Trophoblast cell (in vitro differentiated cells and primary cell): Measurements from ENCODE around the gene CMTM6.
A peak's percentile ranks its signal among the peaks of the same experiment; 100 is the strongest.

ENCODE experiments used
- DNase-seq, 2 donors: peaks; one replicate each; pipeline ENCODE4 v3.0.0-alpha.2; 2016
- H2AFZ ChIP-seq: 2 replicates; pipeline ENCODE4 v1.6.1; 2013; ENCODE audit warnings: low read length, moderate library complexity, mild to moderate bottlenecking; ENCODE audit not compliant: insufficient read depth, poor library complexity
- H2AK5ac ChIP-seq: 2 replicates; pipeline ENCODE4 v1.6.1; 2013; ENCODE audit warnings: mild to moderate bottlenecking, low read length
- H2BK120ac ChIP-seq: 2 replicates; pipeline ENCODE4 v1.6.1; 2013; ENCODE audit warnings: low read length, mild to moderate bottlenecking, moderate library complexity; ENCODE audit not compliant: insufficient read depth, poor library complexity
- H2BK12ac ChIP-seq: 2 replicates; pipeline ENCODE4 v1.6.1; 2013; ENCODE audit warnings: mild to moderate bottlenecking, low read length, moderate library complexity
- H2BK5ac ChIP-seq: 2 replicates; pipeline ENCODE4 v1.6.1; 2013; ENCODE audit warnings: low read length, low read depth, moderate library complexity, mild to moderate bottlenecking; ENCODE audit not compliant: poor library complexity
- H3K14ac ChIP-seq: 2 replicates; pipeline ENCODE4 v1.6.1; 2013; ENCODE audit warnings: mild to moderate bottlenecking, low read length
- H3K18ac ChIP-seq: 2 replicates; pipeline ENCODE4 v1.6.1; 2013; ENCODE audit warnings: mild to moderate bottlenecking, low read length
- H3K23ac ChIP-seq: 2 replicates; pipeline ENCODE4 v1.6.1; 2013; ENCODE audit warnings: low read length
- H3K27ac ChIP-seq: 2 replicates; pipeline ENCODE4 v1.5.1; 2013; ENCODE audit warnings: low read depth, mild to moderate bottlenecking, inconsistent platforms, low read length, moderate library complexity
- H3K27me3 ChIP-seq: 2 replicates; pipeline ENCODE4 v1.6.1; 2013; ENCODE audit warnings: inconsistent platforms, mild to moderate bottlenecking, low read length, moderate library complexity; ENCODE audit not compliant: insufficient read depth
- H3K36me3 ChIP-seq, 2 experiments: 1 replicate in 1 of 2; 2 replicates in 1 of 2; pipeline ENCODE4 v1.6.1; 2013; ENCODE audit warnings: low read length in 2 of 2, mild to moderate bottlenecking in 2 of 2, moderate library complexity in 1 of 2; ENCODE audit not compliant: insufficient read depth in 2 of 2, control insufficient read depth in 1 of 2
- H3K4ac ChIP-seq: 2 replicates; pipeline ENCODE4 v1.6.1; 2013; ENCODE audit warnings: low read depth, mild to moderate bottlenecking, low read length, moderate library complexity
- H3K4me1 ChIP-seq, 2 experiments: 1 replicate in 1 of 2; 2 replicates in 1 of 2; pipeline ENCODE4 v1.6.1; 2013; ENCODE audit warnings: low read length in 2 of 2, mild to moderate bottlenecking in 2 of 2, moderate library complexity in 1 of 2; ENCODE audit not compliant: insufficient read depth in 2 of 2, control insufficient read depth in 1 of 2
- H3K4me2 ChIP-seq: 2 replicates; pipeline ENCODE4 v1.6.1; 2013; ENCODE audit warnings: inconsistent platforms, mild to moderate bottlenecking, low read length, moderate library complexity
- H3K4me3 ChIP-seq: 2 replicates; pipeline ENCODE4 v1.5.1; 2013; ENCODE audit warnings: mild to moderate bottlenecking, low read depth, low read length, inconsistent platforms
- H3K79me1 ChIP-seq: one replicate; pipeline ENCODE4 v1.6.1; 2013; ENCODE audit warnings: low read length
- H3K79me2 ChIP-seq: 2 replicates; pipeline ENCODE4 v1.6.1; 2013; ENCODE audit warnings: low read length, mild to moderate bottlenecking; ENCODE audit not compliant: control insufficient read depth, insufficient read depth, poor library complexity
- H3K9ac ChIP-seq: 2 replicates; pipeline ENCODE4 v1.6.1; 2013; ENCODE audit warnings: mild to moderate bottlenecking, low read length
- H3K9me3 ChIP-seq: 2 replicates; pipeline ENCODE4 v1.6.1; 2013; ENCODE audit warnings: low read depth, mild to moderate bottlenecking, control low read depth, inconsistent platforms, low read length; ENCODE audit not compliant: insufficient read depth
- H4K12ac ChIP-seq: 2 replicates; pipeline ENCODE4 v1.6.1; 2013; ENCODE audit warnings: low read depth, mild to moderate bottlenecking, low read length, moderate library complexity
- H4K8ac ChIP-seq: 2 replicates; pipeline ENCODE4 v1.6.1; 2013; ENCODE audit warnings: low read depth, mild to moderate bottlenecking, low read length, moderate library complexity
- H4K91ac ChIP-seq: one replicate; pipeline ENCODE4 v1.6.1; 2013; ENCODE audit warnings: low read depth, mild to moderate bottlenecking, low read length, moderate library complexity
- WGBS: extraction: QIAGEN DNeasy Blood & Tissue Kit; methylation state at CpG from one replicate; pipeline ENCODE4 v1.1.7; 2013; ENCODE audit warnings: missing lambda C conversion rate; ENCODE audit not compliant: insufficient read length, insufficient coverage; ENCODE audit errors: extremely low coverage; 5-methylcytosine and 5-hydroxymethylcytosine counted together

Gene CMTM6

DNA sequence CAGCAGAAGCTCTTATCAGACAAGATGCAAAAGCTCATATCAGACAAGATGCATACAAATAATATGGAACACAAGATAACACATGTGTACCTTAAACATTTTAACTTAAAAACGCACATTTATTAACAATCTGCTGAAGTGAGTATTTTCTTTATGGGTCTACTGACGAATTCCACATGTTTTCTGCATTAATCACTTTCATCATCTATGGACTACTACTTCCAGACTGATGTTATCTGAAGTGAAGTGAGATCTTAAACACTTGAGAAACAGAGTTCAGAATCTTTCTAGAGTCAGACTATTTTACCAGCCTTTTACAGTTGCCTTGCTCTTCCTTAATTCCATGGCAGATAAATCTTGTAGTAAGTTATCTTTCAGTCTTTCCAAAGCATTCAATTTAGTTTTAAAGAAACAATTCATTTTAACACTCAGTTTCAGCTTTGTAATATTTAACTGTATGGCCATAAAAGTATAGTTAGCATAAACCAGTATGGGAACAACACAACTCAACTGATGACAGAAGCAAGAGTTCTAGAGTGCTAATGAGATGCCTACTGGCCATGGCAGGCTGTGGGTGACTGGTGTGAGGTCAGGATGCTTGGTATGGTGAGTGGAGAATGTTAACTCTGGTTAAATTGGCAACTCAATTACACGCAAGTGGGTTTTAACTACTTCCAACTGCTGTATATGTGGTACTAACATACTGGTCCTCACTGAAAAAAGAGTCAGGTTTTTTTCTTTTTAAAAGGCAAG lies 9.8 kb downstream of the CMTM6 start:
- no peak overlapping the region for H2AFZ ChIP-seq
- H4K8ac ChIP-seq, result no peak overlapping the region
- H2BK120ac ChIP-seq, result no peak overlapping the region
- no peak overlapping the region for H4K91ac ChIP-seq
- no peak overlapping the region for H3K14ac ChIP-seq
- no peak overlapping the region for H2BK5ac ChIP-seq
- H3K4me3 ChIP-seq, result no peak overlapping the region
- no peaks in the 10 kb centered on the region for H3K36me3 ChIP-seq
- H2BK12ac ChIP-seq, result no peak overlapping the region
- DNase-seq, result peak in 1 of 2 donors; percentile 67
- no peak overlapping the region for H3K9ac ChIP-seq
- H3K18ac ChIP-seq, result no peak overlapping the region
- no peak overlapping the region for H4K12ac ChIP-seq
- no peak overlapping the region for H3K4me2 ChIP-seq
- no peaks in the 10 kb centered on the region for H3K9me3 ChIP-seq
- no peaks in the 10 kb centered on the region for H3K27me3 ChIP-seq
- WGBS, result no CpG with 5 or more reads among the region's 3 CpGs
- H2AK5ac ChIP-seq, result no peak overlapping the region
- no peak overlapping the region for H3K27ac ChIP-seq
- no peak overlapping the region for H3K23ac ChIP-seq
- H3K79me1 ChIP-seq, result no peaks in the 10 kb centered on the region
- no peaks in the 10 kb centered on the region for H3K79me2 ChIP-seq
- H3K4me1 ChIP-seq, result peaks cover 8 to 13% of the 10 kb centered on the region in 2 experiments
- H3K4ac ChIP-seq, result no peak overlapping the region

DNA sequence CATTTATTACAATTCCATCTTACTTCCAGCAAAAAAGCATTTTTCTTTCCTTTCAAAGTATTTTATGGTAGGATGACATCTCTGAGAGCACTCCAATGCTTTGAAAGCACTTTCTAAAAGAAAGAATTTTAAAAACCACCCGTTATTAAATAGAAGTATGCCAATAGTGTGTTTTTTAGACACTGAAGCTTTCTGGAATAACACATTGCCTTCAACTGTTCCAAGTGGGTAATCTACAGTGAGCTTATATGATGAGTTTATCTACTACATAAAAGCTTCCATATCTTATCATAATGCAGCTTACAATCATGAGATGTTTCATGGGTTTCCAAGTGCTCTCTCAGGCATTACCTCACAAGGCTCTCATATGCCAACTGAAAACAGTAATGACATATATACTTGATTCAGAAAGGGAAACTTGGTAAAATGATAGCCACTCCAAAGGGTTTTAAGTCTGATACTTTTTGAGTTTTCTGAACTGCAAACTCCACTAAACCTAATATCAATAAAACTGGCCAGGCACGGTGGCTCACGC lies 14.1 kb downstream of the CMTM6 start:
- Histone ChIP-seq H3K4me1 (peaks cover 2 to 6% of the 10 kb centered on the region in 2 experiments), H4K8ac (no peak overlapping the region), H2AFZ (no peak overlapping the region), H2BK120ac (no peak overlapping the region), H4K91ac (no peak overlapping the region), H3K27me3 (no peaks in the 10 kb centered on the region), H3K79me2 (no peaks in the 10 kb centered on the region), H3K14ac (no peak overlapping the region), H2AK5ac (no peak overlapping the region), H3K36me3 (peaks cover 3% of the 10 kb centered on the region in 2 experiments), H2BK5ac (no peak overlapping the region), H3K9ac (no peak overlapping the region), H2BK12ac (no peak overlapping the region), H3K9me3 (no peaks in the 10 kb centered on the region), H3K79me1 (no peaks in the 10 kb centered on the region), H3K27ac (no peak overlapping the region), H3K18ac (no peak overlapping the region), H4K12ac (no peak overlapping the region), H3K23ac (no peak overlapping the region), H3K4me3 (no peak overlapping the region), H3K4me2 (no peak overlapping the region), H3K4ac (no peak overlapping the region)
- no CpG with 5 or more reads among the region's 3 CpGs for WGBS
- no peak for DNase-seq

DNA sequence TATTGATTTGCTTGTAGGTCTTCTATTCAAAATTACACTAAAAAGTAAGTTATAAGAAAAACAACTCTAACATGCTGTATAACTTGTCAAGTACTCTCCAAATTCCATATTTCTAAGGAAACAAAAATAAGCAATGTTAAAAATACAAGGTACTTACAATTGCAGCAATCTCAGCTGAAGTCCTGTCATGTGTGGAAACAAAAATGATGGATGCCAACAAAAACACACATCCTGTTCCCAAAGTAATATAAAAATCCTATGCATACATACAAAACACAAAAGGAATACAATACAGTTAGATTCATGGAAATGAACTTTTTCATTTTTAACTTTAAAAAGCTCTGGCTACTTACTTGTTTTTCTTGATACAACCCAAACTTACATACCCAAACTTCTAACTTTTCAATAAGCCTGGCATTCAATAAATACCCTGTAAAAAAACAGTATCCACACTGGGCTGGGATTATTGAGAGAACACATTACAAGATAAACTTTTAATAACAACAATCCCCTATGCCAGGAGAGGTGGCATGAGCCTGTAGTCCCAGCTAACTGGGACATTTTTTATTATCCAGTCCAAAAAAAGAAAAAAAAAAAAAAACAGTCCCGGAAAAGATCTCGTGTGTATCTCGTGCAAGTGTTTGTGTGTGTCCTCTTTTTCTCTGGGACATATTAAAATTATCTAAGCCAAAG lies 14.7 kb downstream of the CMTM6 start:
- Histone ChIP-seq H3K27ac (no peak overlapping the region), H3K9ac (no peak overlapping the region), H3K79me1 (no peaks in the 10 kb centered on the region), H3K4me2 (no peak overlapping the region), H3K27me3 (no peaks in the 10 kb centered on the region), H3K23ac (no peak overlapping the region), H3K4me3 (no peak overlapping the region), H3K79me2 (no peaks in the 10 kb centered on the region), H2AFZ (no peak overlapping the region), H3K4me1 (peaks cover 0 to 2% of the 10 kb centered on the region in 2 experiments), H3K9me3 (no peaks in the 10 kb centered on the region), H2BK12ac (no peak overlapping the region), H4K12ac (no peak overlapping the region), H3K36me3 (peaks cover 3% of the 10 kb centered on the region in 2 experiments), H4K8ac (no peak overlapping the region), H2AK5ac (no peak overlapping the region), H3K4ac (no peak overlapping the region), H2BK5ac (no peak overlapping the region), H3K14ac (no peak overlapping the region), H3K18ac (no peak overlapping the region), H4K91ac (no peak overlapping the region), H2BK120ac (no peak overlapping the region)
- no CpG with 5 or more reads among the region's 3 CpGs for WGBS
- DNase-seq, result no peak

DNA sequence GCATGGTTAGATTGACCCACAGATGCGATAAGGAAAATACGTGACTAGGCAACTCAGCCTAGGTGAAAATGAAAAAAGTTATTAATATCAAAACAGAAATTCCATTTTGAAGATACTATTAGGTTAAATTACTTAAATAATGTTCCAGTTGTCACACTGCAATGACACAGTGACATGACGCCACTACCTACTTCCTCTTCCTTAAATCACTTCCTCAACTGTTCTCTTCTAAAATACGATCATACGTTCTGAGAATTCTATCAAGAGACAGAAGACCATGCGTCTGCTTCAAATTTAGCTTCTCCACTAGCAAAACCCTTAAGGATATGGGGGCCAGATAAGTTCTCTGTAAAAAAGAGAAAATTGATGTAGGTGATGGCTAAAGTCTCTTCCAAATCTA lies 18.2 kb downstream of the CMTM6 start:
- H2AFZ ChIP-seq, result no peak overlapping the region
- H2BK12ac ChIP-seq, result no peak overlapping the region

More for the DNA sequence above, 18.2 kb downstream of the CMTM6 start:
- H3K79me1 ChIP-seq, result no peaks in the 10 kb centered on the region
- no peaks in the 10 kb centered on the region for H3K79me2 ChIP-seq
- H2BK5ac ChIP-seq, result no peak overlapping the region
- H3K4me3 ChIP-seq, result no peak overlapping the region
- H3K18ac ChIP-seq, result no peak overlapping the region
- H3K36me3 ChIP-seq, result peaks cover 4 to 5% of the 10 kb centered on the region in 2 experiments
- H3K27me3 ChIP-seq, result no peaks in the 10 kb centered on the region
- no peak overlapping the region for H3K27ac ChIP-seq
- H3K14ac ChIP-seq, result no peak overlapping the region
- no peaks in the 10 kb centered on the region for H3K9me3 ChIP-seq
- H3K4ac ChIP-seq, result no peak overlapping the region
- H3K23ac ChIP-seq, result no peak overlapping the region
- no peak overlapping the region for H2AK5ac ChIP-seq
- H3K4me1 ChIP-seq, result no peaks in the 10 kb centered on the region
- no peak overlapping the region for H3K4me2 ChIP-seq
- no peak overlapping the region for H2BK120ac ChIP-seq
- no peak for DNase-seq
- WGBS, result 100% methylated on average over 1 of the region's 6 CpGs
- H4K12ac ChIP-seq, result no peak overlapping the region
- H3K9ac ChIP-seq, result no peak overlapping the region
- H4K91ac ChIP-seq, result no peak overlapping the region
- H4K8ac ChIP-seq, result no peak overlapping the region
